NOMO-1 treated with dmso at 0.1 percent for 144 hours (cell line): Measurements from ENCODE around the gene CFAP65.
A peak's percentile ranks its signal among the peaks of the same experiment; 100 is the strongest.

Experiments used
- DNase-seq: peaks from one replicate; lab custom pipeline; 2025; ENCODE audit not compliant: unreplicated experiment; lab: John Stamatoyannopoulos, UW

The CFAP65 gene

DNA sequence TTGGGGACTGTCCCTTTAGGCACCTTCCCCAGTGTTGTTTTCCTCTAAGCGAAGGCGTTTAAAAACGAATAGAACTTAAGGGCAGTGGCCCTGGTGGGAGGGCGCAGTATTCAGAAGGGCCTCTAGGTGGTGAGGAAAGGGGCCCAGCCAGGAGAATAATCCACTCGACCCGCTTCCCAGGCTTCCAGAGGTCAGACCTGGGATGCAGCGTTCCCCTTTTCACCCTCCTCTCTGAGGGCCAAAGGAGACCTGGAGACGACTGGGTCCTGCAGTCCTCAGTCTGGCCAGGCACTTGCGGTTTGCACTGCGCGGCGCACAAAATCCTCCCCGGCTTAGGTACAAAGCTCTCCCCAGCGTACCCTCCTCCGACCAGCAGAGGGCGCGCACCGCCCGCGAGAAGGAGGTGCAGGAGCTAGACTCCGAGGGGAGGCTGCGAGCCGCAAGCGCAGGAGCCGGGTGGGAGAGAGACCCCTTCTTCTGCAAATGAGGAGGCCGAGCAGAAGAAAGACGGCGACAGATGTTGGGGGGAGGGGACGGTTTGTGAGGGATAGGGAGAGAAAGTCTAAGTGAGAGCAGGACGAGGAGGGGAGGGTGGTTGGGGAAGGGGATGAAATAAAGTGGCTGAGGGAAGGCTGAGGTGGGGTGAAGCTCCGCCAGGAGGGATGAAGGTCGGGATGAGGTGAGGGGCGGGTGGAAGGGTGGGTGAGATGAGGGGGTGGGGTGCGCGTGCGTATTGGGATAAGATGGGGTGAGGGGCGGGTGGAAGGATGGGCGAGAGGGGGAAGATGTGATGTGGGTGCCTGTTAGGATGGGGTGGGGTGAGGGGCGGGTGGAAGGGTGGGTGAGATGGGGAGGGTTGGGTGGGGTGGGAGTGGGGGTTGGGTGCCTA lies 61.2 kb downstream of the CFAP65 start:
- peak; percentile 66 for DNase-seq

DNA sequence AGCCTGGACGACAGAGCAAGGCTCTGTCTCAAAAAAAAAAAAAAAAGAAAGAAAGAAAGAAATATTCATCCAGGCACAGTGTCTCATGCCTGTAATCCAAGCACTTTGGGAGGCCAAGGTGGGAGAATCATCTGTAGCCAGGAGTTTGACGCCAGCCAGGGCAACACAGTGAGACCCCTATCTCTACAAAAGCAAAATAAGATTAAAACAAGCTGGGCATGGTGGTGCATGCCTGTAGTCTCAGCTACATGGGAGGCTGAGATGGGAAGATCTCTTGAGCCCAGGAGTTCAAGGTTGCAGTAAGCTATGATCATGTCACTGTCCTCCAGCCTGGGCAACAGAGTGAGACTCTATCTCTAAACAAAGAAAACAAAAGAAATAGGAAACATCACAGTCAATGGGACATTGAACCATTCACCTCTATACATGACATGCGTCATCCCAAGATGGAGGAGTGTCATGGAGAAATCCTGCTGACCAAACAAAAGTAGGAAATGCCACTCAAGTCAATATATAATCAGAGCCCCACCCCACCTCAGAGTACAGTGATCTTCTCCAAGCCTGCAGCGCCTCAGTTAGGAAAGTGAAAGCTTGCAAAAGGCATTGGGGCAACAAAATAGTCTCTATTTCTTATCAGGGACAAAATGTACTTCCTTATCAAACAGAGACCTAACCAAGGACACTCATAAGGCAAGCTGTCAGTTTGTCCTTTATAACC lies 66.1 kb downstream of the CFAP65 start:
- no peak for DNase-seq

DNA sequence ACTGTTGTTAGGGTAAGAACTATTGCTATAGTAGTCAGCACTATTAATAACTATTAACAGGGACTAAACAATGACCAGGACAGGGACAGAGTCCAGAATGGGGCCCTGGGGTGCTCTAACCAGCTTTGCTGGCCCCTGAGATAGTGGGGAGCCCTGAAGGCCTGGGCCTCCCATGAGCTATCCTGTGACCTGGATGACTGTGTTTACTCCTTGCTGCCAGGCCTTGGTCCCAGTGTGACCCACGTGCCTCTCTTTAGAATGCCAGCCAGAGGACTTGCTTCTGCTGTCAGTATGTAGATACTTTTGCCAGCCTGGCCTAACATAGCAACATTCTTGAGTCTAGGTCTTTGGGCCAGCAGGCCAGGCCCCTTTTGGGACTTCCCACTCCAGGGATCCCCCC lies 70.4 kb downstream of the CFAP65 start:
- DNase-seq, result no peak

DNA sequence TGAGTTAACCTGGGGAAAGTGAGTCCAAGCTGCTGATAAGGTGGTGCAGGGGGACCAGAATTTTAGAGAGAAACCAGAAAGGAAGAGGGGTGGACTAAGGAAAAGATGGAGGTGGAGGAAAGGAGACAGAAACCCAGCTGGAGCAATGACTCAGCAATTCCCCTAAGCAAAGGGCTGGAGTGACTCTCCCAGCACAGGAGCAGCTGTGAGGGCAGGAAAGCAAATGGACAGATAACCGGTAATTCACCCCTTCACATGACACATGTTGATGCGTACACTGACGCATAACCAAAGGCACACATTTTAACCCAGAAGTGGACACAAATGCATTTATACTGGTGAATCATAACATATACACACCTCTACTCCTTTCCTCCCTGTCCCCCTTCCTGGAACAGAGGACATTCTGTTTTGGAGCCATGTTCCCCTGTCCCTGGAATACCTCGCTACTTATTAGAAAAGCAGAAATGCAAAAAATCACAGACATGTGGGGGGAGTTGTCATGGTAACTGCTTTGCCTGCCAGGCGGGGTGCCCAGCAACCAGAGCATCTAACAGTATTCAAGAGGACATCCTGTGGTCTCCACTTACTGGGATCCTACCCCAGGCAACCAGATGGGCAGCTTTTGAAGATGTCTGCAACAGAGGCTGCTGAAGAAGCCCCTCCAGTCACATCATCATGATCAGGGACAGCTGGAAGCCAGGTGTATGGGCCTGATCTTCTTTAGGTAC lies 77.1 kb downstream of the CFAP65 start:
- DNase-seq, result no peak

DNA sequence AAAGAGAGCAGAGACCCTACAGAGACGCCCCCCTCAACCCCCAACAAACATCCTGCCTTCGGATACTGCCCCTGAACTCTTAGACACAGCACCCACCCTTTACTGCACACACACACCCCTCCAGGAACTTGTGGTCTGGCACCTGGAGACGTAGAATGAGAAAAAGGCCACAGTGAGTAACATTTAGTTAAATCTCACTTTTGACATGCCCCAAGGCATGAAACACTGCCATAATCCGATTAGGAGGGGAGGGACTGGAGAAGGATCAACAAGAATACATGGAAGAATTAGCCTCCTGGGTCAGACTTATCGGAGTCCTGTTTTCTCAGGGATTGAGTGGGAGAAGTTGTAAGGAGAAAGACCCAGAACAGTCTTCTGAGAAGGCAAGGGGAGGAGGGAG lies 77.7 kb downstream of the CFAP65 start:
- no peak for DNase-seq

DNA sequence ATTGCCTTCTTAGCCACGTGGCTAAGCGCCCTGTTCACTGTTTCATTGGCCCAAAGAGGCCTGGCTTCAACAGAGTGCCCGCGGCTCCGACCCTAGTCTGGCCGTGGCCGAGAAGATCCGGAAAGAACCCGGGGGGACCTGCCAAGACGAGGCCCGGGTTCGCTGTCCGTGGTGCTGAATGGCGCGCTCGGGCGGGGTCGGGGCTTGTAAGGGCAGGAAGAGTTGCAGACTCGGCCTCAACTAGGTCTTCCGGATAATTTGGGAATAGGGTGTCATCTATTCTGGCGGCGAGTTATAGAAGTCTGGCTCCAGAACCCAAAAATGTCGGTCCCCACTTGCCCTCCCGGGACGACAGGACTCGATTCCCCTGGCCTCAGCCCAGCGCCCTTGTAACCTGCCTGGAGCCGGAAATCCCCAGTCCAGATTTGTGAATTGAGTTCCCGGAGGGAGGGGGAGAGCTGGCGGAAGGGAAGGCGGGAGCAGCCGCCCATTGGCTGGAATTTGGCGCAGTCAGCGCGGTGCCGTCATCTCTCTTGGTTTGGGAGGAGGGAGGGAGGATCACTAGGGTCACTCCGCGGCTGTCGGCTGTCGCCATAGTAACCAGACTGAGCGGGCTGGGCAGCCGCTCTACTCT lies 78.3 kb downstream of the CFAP65 start:
- peak; percentile 20 for DNase-seq

DNA sequence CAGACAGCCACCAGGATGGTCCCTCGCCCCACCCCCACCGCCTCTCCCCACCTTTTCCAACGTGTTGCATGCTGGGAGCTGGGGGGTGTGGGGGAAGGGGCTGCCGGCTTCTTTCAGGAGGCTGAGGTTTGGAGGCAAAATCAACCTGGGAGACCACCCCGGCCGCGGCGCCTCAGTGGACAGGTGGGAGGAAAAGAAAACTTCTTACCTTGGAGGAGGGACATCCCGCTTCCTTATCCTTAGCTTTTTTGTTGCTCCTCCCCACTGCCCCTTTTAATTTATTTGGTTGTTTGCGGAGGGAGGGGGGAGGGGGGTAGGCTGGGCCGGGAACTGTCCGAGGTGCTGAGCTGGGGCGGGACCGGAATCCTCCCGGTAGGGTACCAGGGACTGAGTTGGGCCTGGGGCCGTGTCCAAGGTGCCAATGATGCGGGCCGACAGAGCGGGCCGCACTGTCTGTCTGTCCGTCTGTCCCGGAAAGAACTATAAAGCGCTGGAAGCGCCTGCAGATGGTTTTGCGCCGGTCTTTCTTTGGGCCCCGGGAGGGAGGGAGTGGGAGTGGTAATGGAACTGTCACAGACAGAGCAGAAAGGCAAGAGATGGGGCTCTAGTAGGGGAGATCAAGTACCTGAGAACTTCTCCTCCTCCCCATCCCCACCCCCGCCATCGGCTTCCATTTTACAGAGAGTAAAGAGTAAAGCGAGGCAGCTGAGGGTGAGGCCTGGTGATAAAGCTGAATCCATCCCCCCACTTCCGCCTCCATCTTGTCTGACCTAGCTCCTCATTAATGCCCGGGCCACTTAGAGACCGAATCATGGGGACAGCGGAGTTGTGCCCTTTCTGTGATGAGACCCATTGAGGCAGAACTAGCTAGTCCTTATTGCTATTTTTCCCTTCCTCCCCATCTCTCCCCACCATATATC lies 79.4 kb downstream of the CFAP65 start:
- no peak for DNase-seq

DNA sequence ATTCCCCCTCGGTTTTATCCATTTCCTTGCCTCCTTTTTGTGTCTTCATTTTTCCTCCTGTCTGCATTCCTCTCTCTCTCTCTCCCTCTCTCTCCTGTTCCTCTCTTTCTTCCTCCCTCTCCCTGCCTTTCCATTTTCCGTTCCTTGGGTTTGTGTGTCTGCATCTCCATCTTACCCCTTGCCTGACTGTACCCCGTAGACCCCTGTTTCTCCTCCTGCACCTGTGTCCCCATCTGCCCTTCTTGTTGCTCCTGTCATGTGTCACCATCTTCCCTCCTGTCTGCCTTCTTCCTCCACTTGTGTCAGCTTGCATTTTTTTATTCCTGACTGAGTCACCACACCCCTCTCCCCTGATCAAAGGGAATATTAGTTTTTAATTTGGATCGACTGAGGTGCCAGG lies 80.1 kb downstream of the CFAP65 start:
- no peak for DNase-seq

DNA sequence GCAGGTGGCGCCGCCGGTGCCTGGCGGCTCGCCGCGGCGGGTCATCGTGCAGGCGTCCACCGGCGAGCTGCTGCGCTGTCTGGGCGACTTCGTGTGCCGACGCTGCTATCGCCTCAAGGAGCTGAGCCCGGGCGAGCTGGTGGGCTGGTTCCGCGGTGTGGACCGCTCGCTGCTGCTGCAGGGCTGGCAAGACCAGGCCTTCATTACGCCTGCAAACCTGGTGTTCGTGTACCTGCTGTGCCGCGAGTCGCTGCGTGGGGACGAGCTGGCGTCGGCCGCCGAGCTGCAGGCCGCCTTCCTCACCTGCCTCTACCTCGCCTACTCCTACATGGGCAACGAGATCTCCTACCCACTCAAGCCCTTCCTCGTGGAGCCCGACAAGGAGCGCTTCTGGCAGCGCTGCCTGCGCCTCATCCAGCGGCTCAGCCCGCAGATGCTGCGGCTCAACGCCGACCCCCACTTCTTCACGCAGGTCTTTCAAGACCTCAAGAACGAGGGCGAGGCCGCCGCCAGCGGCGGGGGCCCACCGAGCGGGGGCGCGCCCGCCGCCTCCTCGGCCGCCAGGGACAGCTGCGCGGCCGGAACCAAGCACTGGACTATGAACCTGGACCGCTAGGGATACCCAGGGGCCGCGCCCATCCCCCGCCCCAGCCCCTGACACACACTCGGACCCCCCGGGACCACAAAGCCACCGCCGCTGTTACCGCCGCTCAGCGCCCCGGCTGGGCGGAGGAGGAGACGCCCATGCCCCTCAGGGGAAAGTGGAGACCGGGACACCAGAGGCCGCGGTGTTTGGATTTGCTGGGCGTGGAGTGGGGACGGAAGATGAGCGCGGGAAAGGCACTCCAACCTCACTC lies 80.8 kb downstream of the CFAP65 start:
- DNase-seq, result no peak

DNA sequence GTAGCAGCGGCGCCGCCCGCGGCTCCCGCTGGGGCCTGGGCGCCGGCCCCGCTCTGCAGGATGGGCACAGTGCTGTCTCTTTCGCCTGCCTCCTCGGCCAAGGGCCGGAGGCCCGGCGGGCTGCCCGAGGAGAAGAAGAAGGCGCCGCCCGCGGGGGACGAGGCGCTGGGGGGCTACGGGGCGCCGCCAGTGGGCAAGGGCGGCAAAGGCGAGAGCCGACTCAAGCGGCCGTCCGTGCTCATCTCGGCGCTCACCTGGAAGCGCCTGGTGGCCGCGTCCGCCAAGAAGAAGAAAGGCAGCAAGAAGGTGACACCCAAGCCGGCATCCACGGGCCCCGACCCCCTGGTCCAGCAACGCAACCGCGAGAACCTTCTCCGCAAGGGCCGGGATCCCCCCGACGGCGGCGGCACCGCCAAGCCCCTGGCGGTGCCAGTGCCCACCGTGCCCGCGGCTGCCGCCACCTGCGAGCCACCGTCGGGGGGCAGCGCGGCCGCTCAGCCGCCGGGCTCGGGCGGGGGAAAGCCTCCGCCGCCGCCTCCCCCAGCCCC lies 81.5 kb downstream of the CFAP65 start:
- no peak for DNase-seq

DNA sequence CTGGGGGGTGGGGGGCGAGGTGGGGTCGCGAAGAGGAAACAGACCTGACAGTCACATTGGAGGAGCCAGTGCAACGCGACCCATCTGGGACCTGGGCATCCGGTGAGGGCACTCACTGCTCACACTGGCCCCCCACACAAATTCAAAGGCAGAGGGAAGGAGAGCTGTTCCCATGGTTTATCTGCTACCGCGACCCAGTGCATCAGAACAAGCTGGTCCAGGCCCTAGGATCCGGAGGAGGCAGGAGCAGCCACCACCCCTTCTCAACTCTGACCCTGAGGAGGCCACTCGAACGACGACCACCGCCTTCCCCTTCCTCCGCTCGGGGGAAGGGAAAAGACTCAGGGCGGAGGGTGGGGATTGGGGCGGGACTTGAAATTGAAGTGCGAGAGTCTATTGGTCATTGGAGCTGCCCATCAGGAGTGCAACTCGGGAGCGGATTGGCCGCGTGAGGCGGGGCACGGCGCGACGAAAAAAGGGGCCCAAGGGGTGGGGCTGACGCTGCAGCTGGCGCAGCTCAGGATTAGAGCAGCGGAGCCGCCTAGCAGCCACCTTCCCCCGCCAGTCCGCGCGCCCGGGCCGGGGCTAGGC lies 82.1 kb downstream of the CFAP65 start, which contains the start of gene CDK5R2:
CDK5R2 (plus strand) TSS at position 526 of the 591 bp plus-strand sequence. CDS start 155 bp downstream, outside the sequence.
- DNase-seq, result peak; percentile 59

DNA sequence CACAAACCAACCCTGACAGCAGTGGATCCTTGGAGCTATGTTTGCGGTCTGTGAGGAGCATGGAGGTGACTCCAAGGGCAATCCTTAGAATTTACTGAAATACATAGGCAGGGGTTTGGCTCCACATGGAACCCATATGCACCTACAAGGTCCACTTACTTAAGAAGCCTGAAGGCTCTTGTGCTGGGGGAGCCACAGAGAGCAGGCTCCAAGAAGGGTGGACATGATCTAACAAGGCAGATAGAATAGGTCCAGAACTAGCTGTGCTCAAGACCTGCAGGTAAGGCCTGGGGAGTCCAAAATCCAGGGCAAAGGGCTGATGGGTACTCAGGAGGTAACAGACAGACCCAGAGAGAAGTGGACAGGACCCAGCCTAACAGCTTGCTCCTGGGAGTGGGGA lies 83.0 kb downstream of the CFAP65 start:
- DNase-seq, result no peak

DNA sequence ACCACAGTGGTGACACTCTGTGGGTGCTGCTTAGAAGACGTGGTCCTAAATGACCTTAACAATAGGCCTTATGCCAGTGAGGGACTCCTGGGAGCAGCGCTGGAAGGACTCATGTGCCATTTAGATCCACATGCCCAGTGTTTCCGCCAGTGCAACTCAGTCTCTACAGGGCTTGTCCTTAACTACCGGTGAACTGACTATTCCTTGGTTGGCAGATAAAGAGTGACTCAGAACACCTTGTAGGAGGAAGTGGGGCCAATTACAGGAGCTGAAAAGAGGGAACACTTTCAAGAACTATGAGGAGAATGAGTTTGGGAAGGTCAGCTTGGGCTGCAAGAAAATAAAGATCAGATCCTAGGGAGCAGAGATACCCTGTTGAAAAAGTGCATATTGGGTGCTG lies 83.6 kb downstream of the CFAP65 start:
- DNase-seq, result no peak

DNA sequence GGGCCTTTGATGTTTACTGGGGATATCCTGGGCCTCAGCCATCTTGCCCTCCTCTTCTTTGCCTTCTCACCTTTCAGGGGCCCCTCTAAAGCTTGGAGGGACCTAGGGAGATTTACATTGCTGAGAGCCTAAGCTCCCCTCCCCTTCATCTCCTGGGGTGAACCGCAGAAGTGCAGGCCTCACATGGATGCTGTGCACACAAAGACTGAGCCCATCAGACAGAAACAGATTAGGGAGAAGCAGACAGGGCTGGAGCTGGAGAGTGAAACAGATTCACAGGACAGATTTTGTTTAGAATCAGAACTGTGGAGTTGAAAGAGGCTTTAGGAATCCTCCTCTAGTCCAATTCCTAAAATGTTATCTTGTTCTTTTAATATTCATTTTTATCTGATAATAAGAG lies 85.3 kb downstream of the CFAP65 start:
- DNase-seq, result no peak

DNA sequence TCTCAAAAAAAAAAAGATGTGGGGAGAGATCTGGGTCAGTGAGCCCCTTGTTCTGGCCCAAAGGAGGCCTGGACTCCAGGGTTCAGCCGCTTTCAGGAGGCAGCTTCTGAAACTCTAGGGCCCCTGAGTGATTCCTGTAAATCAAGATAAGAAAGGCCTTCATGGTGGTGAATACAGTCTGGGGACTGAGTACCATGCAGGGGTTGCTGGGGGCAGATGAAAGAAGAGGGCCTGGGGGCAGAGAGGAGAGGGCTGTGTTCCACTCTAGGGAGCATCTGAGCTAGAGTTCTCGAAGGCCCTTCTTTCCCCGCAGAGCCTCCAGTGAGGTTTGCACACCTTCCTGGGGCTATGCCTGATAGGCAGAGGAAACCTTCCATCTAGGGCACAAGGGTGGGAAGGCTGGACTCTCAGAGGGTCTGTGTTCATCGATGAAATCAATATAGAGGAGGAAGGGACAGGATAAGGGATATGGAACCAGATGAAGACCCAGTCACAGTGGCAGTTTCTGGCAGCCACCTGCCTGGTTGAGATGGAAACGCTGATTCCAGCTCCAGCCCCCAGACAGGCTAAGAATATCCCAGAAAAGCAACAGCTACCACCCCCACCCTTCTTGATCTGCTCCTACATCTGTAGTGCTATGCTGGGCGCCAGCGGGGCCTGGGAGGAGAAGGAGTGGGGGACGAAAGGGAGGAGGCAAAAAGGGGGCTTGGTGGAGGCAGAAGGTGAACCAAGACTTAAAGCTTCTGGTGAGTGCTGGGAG lies 86.6 kb downstream of the CFAP65 start:
- no peak for DNase-seq

DNA sequence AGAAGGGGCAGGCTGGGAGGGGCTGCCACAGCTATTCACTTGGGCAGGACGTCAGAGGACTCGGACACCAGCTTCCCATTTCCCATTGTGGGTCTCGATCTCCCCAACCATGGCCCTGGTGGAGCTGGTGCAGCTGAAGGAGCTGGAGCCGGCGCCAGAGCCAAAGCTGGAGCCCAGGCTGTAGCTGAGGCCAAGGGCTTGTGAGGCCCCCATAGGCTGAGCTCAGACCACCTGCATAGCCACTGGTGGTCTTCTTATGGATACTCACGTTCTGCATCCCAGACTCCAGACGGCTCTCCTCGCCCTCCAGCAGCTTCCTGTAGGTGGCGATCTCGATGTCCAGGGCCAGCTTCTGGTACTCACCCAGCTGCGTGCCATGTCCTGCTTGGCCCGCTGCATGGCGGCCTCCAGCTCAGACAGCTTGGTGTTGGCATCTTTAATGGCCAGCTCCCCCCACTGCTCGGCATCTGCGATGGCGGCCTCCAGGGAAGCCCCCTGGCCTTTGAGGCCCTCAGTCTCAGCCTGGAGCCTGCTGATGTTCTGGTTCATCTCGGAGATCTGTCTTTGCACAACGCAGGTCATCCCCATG lies 87.9 kb downstream of the CFAP65 start:
- DNase-seq, result no peak
